ENCODE data around the gene UBAC2.
"Not testable (repeated sequence)": the region's sequence is repeated elsewhere in the genome, so short reads cannot be mapped to it uniquely, and the experiment has no call there.

The UBAC2 gene

GRCh38 chr13:99185606-99186005, 15.0 kb upstream of the UBAC2 start:
- DNase-seq: no peak

- no peak for DNase-seq
Observed at GRCh38 chr13:99190147-99190985, 10.3 kb upstream of the UBAC2 start.

GRCh38 chr13:99191336-99191899, 9.2 kb upstream of the UBAC2 start:
- DNase-seq: no peak

GRCh38 chr13:99191900-99192399, 8.7 kb upstream of the UBAC2 start:
- peak; percentile 40 for DNase-seq

DNA sequence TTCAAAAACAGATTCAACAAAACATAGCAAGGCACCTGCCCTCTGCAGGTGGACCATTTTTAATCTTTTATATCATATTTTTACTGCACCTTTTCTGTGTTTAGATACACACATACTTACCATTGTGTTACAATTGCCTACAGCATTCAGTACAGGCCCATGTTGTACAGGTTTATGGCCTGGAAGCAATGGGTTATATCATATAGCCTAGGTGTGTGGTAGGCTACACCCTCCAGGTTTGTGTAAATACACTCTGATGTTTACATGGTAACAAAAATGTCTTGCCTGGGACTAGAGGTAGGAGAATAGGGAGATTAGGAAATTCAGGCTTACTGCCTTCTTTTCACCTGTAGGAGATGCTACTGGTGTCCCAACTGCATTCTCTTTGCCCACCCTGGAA, 8.2 kb upstream of the UBAC2 start:
- DNase-seq: no peak

- DNase-seq: peak; percentile 11
Observed at GRCh38 chr13:99193152-99193551, 7.5 kb upstream of the UBAC2 start.

DNA sequence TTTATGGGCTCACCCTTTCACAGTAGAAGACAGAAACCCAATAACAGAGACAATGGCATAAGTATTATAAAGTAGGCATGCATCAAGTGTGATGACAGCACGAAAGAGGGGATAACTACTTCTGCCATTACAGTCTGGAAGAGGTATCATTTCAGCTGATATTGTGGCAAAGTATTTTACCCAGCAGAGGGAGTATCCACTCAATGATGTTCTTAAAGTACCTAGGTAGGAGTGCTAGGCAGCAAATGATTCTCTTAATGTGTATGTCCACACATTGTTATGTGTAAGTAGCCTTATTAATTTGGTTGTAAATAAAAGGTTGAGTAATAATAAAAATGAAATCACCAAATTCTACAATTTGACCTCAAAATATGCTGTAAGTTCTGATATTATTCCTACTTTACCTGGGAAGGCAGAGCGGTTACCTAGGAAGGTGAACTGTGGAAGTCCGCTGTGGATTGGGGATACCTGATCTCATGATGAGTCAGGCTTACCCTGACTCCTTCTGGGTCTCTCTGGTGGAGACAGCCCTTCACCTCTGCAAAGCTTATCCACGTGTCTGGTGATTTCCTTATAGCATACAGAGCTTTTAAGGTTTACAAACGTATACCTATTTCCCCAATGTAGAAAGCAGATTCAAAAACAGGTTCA, 4.1 kb upstream of the UBAC2 start:
- peak; percentile 6 for DNase-seq

DNA sequence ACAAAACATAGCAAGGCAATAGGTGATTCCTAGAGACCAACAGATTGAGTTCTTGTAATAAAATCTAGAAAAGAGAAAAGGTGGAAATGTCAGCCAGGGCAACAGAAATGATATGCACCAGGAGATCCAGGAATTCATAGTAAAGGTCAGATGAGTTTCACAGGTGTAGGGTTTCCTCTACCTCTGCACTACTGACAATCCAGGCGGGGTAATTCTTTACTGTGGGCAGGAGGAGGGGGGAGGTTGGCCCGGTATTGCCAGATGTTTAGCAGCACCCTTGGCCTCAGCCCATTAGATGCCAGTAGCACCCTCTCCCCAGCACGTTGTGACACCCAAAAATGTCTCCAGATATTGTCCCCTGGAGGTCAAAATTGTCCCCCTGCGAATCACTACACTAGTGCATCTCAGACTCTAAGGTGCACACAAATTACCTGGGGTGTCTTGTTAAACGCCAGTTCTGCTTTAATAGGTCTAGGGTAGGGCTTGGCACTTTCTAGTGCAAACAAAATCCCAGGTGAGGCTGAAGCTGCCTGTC, 3.5 kb upstream of the UBAC2 start:
- DNase-seq: no peak

- DNase-seq: peak; percentile 7
Observed at GRCh38 chr13:99199541-99200431, 868 bp upstream of the UBAC2 start.

DNA sequence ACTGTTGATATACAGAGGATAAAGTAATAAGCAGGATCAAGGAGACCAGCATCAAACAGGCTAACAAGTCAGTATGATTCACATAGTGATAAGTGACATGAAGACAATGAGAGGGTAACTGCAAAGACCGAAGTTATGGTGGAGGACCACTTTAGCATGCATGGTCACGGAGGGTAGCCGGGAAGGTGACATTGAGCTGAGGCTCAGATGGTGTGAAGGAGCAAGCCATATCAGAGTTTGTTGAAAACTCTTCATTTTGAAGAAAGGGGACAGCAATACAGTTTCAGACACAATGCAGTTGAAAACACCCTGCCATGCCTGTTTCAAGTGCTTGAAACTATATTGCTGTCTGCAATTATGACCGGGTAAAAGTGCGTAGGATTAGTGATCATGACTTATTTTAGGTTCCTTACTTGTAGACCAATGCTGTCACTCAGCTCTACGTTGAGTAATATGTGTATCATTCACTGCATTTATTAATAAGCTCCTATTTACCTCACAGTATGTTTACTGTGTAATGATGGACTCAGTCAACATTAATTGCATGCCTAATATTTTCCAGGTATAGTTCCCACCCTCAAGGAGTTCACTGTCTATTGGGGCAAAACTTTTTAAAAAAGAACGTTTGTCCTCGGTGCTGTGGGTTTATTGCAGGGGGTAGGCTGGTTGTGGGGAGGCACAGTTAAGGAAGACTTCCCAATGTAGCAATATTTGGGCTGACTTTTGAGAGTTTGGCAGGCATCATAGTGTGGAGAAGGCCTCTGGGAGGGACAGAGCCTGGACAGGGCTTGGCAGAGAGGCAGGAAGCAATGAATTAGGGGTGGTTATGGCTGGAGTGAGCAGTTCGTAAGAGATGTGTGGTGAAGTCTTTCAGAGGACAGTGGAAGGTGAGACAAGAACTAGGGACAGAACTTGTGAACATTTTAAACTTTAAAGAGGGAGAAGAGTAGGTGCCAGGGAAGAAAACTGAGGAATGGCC, 3.2 kb downstream of the UBAC2 start:
- DNase-seq: no peak

DNA sequence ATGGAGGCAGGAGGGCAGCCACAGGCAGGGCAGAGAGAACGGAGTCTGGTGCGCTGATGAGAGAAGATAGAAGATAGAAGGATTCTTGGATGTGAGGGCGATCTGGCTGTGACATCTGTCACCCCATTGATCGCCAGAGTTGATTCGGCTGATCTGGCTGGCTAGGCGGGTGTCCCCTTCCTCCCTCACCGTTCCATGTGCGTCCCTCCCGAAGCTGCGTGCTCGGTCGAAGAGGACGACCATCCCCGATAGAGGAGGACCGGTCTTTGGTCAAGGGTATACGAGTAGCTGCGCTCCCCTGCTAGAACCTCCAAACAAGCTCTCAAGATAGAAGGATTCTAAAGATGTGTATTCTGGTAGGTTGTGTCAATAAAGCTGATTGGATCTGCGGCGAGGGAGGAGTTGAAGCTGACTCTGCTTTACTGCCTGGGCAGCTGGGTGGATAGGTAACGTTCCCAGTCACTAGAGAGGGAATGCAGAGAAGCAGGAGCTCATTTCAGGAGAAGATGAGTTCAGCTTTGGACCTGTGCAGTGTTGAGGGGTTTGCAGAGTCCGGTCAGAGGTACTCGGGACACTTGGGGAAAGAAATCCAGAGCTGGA, 5.1 kb downstream of the UBAC2 start:
- DNase-seq: no peak

GRCh38 chr13:99206226-99206625, 5.6 kb downstream of the UBAC2 start:
- DNase-seq: no peak

DNA sequence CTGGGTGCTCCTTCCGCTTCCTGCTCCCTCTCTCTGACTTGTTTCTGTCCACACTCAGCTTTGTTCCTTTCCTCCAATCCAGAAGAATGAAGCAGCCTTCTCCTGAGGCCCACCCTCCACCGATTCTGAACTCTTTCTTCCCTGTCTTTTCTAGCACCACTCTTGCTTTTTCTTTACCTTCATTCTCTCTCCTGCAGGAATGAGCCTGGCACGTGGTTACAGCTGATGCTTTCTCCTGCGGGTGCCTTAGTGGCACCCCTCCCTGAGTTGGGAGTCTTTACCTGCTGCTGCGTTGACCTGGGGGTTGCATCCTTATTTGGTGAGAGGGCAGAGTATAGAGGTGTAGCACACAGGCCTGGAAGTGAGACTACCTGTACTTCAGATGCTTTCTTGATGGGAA, 6.2 kb downstream of the UBAC2 start:
- DNase-seq: no peak

- DNase-seq: no peak
Observed at GRCh38 chr13:99207511-99207910, 6.9 kb downstream of the UBAC2 start.

DNA sequence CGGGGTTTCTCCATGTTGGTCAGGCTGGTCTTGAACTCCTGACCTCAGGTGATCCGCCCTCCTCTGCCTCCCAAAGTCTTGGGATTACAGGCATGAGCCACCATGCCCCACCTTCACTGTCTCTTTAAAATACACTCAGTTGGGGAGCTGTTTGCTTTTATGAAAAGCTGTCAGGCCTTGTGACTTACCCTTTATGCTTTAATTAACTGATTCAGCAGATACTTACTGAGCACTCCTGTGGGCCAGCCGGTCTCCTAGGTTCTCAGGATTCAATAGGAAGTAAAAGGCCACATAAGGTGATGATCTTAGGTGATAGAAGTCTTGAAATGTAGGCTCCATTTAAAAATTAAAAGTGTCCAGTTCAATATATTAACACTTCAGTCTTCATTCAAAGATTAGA, 7.5 kb downstream of the UBAC2 start:
- no peak for DNase-seq

GRCh38 chr13:99208845-99209527, 8.3 kb downstream of the UBAC2 start:
- no peak for DNase-seq

GRCh38 chr13:99210627-99211026, 10.0 kb downstream of the UBAC2 start:
- DNase-seq: not testable (repeated sequence)

DNA sequence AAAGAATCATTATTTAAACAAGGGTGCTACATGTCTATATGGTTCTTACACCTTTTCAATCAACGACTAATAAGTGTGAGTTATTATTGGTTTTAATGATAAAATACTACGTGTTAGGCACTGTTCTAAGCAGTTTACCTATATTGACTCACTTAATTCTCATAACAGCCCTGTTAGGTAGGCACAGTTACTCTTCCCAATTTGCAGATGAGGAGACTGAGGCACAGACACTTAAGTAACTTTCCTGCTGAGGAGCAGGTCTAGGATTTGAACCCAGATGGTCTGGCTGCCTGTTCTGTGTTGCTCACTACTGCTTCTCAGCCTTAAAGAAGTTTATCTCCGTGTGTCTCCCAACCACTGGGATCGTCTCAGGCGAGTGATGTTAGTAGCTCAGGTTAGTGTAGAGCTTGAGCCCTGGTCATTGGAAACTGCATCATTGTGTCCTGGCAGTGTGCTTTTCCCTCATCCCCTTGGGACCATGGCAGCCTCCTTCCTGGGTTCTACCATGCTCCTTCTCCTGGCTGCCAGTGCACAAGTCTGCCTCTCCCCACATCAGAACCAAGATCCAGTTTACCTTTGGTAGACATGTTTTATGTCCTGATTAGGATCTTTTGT, 10.9 kb downstream of the UBAC2 start:
- DNase-seq: no peak

- DNase-seq: no peak
Observed at GRCh38 chr13:99214232-99214631, 13.6 kb downstream of the UBAC2 start.

DNA sequence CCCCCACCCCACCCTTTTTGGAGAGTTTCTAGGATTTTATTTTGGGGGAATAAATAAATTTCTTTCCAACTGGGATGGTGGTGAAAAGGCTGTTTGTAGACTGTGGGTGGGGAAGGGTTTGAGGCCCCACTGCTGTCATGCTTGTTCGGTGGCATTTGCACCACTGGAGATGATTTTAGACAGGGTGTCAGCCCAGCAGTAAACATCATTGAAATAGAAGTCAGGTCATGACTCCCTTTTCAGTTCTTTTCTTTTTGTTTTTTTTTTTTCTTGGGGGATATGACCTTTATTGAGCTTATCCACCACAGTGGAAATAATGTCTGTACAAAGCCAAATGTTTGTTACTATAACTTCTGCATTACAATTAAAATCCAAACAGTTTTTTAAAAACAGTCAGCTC, 14.1 kb downstream of the UBAC2 start:
- DNase-seq: no peak
